Astrocyte (in vitro differentiated cells and primary cell): ENCODE measurements around the gene DDX39A.

Experiments used
- CTCF ChIP-seq: IDR thresholded peaks from 2 replicates; pipeline ENCODE4 v1.5.1; 2011; ENCODE audit warnings: low read depth, mild to moderate bottlenecking, inconsistent platforms, low read length, moderate library complexity; ENCODE audit not compliant: insufficient read depth
- EZH2 ChIP-seq: IDR thresholded peaks from 2 replicates; pipeline ENCODE4 v1.6.1; 2012; ENCODE audit warnings: mild to moderate bottlenecking, low read length, inconsistent platforms; ENCODE audit not compliant: insufficient read depth

DNA sequence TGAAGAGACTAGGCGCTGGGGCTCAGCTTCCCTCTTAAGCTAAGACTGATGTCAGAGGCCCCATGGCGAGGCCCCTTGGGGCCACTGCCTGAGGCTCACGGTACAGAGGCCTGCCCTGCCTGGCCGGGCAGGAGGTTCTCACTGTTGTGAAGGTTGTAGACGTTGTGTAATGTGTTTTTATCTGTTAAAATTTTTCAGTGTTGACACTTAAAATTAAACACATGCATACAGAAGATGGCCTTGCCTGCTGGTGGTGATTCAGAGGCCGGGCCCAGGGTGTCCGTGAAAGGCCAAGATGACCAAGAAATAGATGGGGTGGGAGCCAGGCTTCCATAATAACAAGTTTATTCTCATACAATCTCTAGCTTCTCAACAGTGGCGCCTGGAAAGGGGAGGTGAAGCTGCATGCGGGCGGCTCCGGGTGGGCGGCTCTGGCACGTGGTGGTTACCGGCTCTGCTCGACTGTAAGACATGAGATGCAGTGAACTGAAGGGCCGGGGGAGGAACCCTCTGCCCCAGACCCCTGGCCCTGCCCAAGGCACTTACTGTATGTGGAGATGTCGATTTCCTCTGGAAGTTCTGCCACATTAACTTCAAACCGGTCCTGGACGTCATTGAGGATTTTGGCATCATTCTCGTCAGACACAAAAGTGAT is 10.5 kb downstream of the DDX39A start:
- TF ChIP-seq CTCF (no peak), EZH2 (no peak)
